Endothelial cell (in vitro differentiated cells): Measurements from ENCODE around the gene CD14. TPM values are rescaled to one million over a fixed set of nuclear protein-coding genes. Genes with fewer than 3 reads are reported as not detected.

Experiments used
- DNase-seq: peaks from one replicate; pipeline ENCODE4 v3.0.0; 2021; ENCODE audit warnings: low spot score
- H3K27ac Mint-ChIP-seq: one replicate; pipeline ENCODE4 v1.8.0; 2021; ENCODE audit warnings: mixed read lengths, inconsistent platforms; ENCODE audit not compliant: unreplicated experiment
- H3K27me3 Mint-ChIP-seq: one replicate; pipeline ENCODE4 v1.8.0; 2021; ENCODE audit warnings: mild to moderate bottlenecking, moderate library complexity, mixed read lengths, inconsistent platforms; ENCODE audit not compliant: unreplicated experiment
- H3K36me3 Mint-ChIP-seq: one replicate; pipeline ENCODE4 v1.8.0; 2021; ENCODE audit warnings: mild to moderate bottlenecking, low read depth, mixed read lengths, inconsistent platforms; ENCODE audit not compliant: unreplicated experiment
- H3K4me1 Mint-ChIP-seq: one replicate; pipeline ENCODE4 v1.8.0; 2021; ENCODE audit warnings: mild to moderate bottlenecking, mixed read lengths, inconsistent platforms; ENCODE audit not compliant: unreplicated experiment
- H3K4me3 Mint-ChIP-seq: one replicate; pipeline ENCODE4 v1.8.0; 2021; ENCODE audit warnings: mild to moderate bottlenecking, mixed read lengths, inconsistent platforms; ENCODE audit not compliant: unreplicated experiment
- H3K9me3 Mint-ChIP-seq: one replicate; pipeline ENCODE4 v1.8.0; 2021; ENCODE audit warnings: mixed read lengths, inconsistent platforms; ENCODE audit not compliant: unreplicated experiment
- CTCF ChIP-seq: fragments of 200-600 bp; sonication (generic); IDR thresholded peaks from one replicate; pipeline ENCODE4 v1.5.0; 2021; ENCODE audit warnings: antibody characterized with exemption; ENCODE audit not compliant: unreplicated experiment
- total RNA-seq: library from RNA; stranded (reverse); fragmentation: NEBNext Ultra II Directional; extraction: Animal tissue kit (Norgen Biotek cat#: 25700); gene quantifications from one replicate; pipeline ENCODE4 v1.2.1, GENCODE V29; 2021; ENCODE audit not compliant: unreplicated experiment

CD14 gene
- total RNA-seq, 1 donor from 2014 or later, result not detected

GRCh38 chr5:140602147-140602546, 30.8 kb downstream of the CD14 start:
- no peaks in the 10 kb centered on the region for H3K4me1 Mint-ChIP-seq
- H3K4me3 Mint-ChIP-seq, result no peak overlapping the region
- no peaks in the 10 kb centered on the region for H3K9me3 Mint-ChIP-seq
- TF ChIP-seq CTCF, result no peak
- H3K27ac Mint-ChIP-seq, result no peak overlapping the region
- no peaks in the 10 kb centered on the region for H3K36me3 Mint-ChIP-seq
- DNase-seq, result no peak
- H3K27me3 Mint-ChIP-seq, result no peaks in the 10 kb centered on the region

- DNase-seq, result no peak
- Mint-ChIP-seq H3K27me3 (peaks cover 1% of the 10 kb centered on the region), H3K4me3 (no peak overlapping the region), H3K4me1 (no peaks in the 10 kb centered on the region), H3K36me3 (no peaks in the 10 kb centered on the region), H3K27ac (no peak overlapping the region), H3K9me3 (no peaks in the 10 kb centered on the region)
- TF ChIP-seq CTCF, result no peak
These were observed 32.9 kb downstream of the CD14 start for GRCh38 chr5:140600096-140600495.

- no peak for DNase-seq
- no peaks in the 10 kb centered on the region for H3K4me1 Mint-ChIP-seq
- no peaks in the 10 kb centered on the region for H3K9me3 Mint-ChIP-seq
- no peaks in the 10 kb centered on the region for H3K36me3 Mint-ChIP-seq
- H3K27ac Mint-ChIP-seq, result no peak overlapping the region
- no peak overlapping the region for H3K4me3 Mint-ChIP-seq
- no peak for TF ChIP-seq CTCF
- H3K27me3 Mint-ChIP-seq, result peaks cover 2% of the 10 kb centered on the region
These were observed 34.1 kb downstream of the CD14 start for GRCh38 chr5:140598836-140599235.

GRCh38 chr5:140596321-140596741, 36.6 kb downstream of the CD14 start:
- H3K4me1 Mint-ChIP-seq, result no peaks in the 10 kb centered on the region
- DNase-seq, result no peak
- peaks cover 2% of the 10 kb centered on the region for H3K27me3 Mint-ChIP-seq
- H3K4me3 Mint-ChIP-seq, result no peak overlapping the region
- H3K36me3 Mint-ChIP-seq, result no peaks in the 10 kb centered on the region
- no peak for TF ChIP-seq CTCF
- no peak overlapping the region for H3K27ac Mint-ChIP-seq
- no peaks in the 10 kb centered on the region for H3K9me3 Mint-ChIP-seq

GRCh38 chr5:140595538-140596300, 37.3 kb downstream of the CD14 start:
- Mint-ChIP-seq H3K36me3 (no peaks in the 10 kb centered on the region), H3K27me3 (peaks cover 2% of the 10 kb centered on the region), H3K4me3 (no peak overlapping the region), H3K27ac (peak overlapping the region; percentile 38), H3K9me3 (no peaks in the 10 kb centered on the region), H3K4me1 (no peaks in the 10 kb centered on the region)
- no peak for DNase-seq
- TF ChIP-seq CTCF, result no peak
